Mucosa of rectum (tissue), 2 donors: ENCODE measurements around the gene NDUFB10.
A peak's percentile ranks its signal among the peaks of the same experiment; 100 is the strongest.

Source experiments
- H3K27ac ChIP-seq, 2 donors: one replicate each; pipeline ENCODE4 v1.7.0; 2013; ENCODE audit warnings: inconsistent platforms in 2 of 2, low read depth in 2 of 2, low read length in 2 of 2
- H3K27me3 ChIP-seq, 2 donors: one replicate each; pipeline ENCODE4 v1.7.0; 2013; ENCODE audit warnings: low read length in 2 of 2; ENCODE audit not compliant: control insufficient read depth in 2 of 2, insufficient read depth in 2 of 2
- H3K36me3 ChIP-seq, 2 donors: one replicate each; pipeline ENCODE4 v1.7.0; 2013; ENCODE audit warnings: low read length in 2 of 2; ENCODE audit not compliant: control insufficient read depth in 2 of 2, insufficient read depth in 2 of 2
- H3K4me1 ChIP-seq, 2 donors: one replicate each; pipeline ENCODE4 v1.7.0; 2013; ENCODE audit warnings: low read length in 2 of 2, mild to moderate bottlenecking in 1 of 2; ENCODE audit not compliant: control insufficient read depth in 2 of 2, insufficient read depth in 2 of 2
- H3K4me3 ChIP-seq, 2 donors: one replicate each; pipeline ENCODE4 v1.7.0; 2013; ENCODE audit warnings: low read length in 2 of 2
- H3K9ac ChIP-seq, 2 donors: one replicate each; pipeline ENCODE4 v1.7.0; 2013; ENCODE audit warnings: low read length in 2 of 2, low read depth in 1 of 2, mild to moderate bottlenecking in 1 of 2
- H3K9me3 ChIP-seq, 2 donors: one replicate each; pipeline ENCODE4 v1.7.0; 2013; ENCODE audit warnings: low read length in 2 of 2; ENCODE audit not compliant: control insufficient read depth in 2 of 2
- donor health status: healthy.
- donor health status: Normal muscosa, but diverticular disease.

Gene NDUFB10

DNA sequence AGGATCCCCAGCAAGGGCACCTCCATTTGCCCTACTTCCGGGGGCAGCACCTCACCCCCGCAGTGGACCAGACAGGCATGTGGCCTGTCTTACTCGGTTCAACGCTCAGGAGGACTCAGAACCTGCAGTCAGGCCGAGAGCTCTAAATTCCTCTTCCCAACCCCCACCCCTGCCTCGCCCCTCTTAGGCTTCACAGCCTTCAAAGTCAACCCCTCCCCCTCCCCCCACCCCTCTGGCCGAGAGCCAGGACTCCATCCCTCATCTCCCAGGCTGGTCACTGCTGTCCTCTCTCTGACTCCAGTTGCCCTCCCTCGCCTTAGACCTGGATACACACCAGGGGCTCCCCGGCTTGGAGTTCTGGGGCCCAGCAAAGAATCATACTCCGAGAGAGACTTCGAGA is 33.1 kb upstream of the NDUFB10 start:
- Histone ChIP-seq H3K4me3 (no peak overlapping the region), H3K9ac (no peak overlapping the region), H3K27me3 (no peaks in the 10 kb centered on the region), H3K4me1 (peaks cover 6 to 13% of the 10 kb centered on the region in 2 donors), H3K9me3 (no peaks in the 10 kb centered on the region), H3K36me3 (no peaks in the 10 kb centered on the region), H3K27ac (no peak overlapping the region)

- H3K4me1 ChIP-seq: peaks cover 2 to 5% of the 10 kb centered on the region in 2 donors
- H3K36me3 ChIP-seq: no peaks in the 10 kb centered on the region
- peak overlapping the region; percentile 44 to 48 for H3K9ac ChIP-seq
- peak overlapping the region; percentile 61 to 62 for H3K4me3 ChIP-seq
- no peaks in the 10 kb centered on the region for H3K27me3 ChIP-seq
- H3K27ac ChIP-seq: peak overlapping the region; percentile 50 to 67
- no peaks in the 10 kb centered on the region for H3K9me3 ChIP-seq
Observed at GRCh38 chr16:1929105-1929504, 30.2 kb upstream of the NDUFB10 start.

DNA sequence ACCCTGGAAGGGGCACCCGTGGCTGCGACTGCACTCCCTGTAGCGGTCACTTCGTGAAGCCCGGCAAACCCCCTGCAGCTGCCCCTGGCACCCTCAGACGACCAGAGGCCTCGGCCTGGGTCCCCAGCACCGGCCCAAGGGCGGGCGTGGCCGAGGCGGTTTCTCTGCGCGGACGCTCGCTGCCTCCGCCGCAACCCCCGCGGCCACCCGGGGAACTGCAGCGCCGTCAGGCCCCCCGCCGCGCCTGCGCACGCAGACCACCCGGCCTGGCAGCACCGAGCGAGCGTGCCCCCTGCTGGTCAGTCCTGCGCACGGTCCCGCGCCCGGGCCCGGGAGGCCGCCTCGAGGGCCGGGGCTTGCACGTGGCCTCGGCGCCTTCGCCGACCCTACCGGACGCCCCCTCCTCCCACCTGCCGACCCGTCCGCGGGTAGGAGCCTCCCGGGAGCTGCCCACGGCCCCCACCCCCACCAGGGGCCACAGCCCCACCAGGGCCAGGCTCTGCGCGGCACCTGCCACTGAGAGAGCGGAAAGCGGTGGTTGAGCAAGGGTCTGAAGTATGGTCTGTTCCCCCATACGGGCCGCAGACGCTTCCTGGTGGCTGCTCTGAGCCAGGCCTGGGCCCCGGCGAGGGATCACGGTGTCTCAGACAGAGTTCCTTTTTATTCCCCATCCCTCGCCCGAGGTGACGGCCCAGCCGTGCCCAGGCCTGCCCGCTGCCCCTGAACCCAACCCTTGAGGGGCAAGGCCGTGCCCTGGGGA is 29.6 kb upstream of the NDUFB10 start:
- Histone ChIP-seq H3K9me3 (no peaks in the 10 kb centered on the region), H3K36me3 (no peaks in the 10 kb centered on the region), H3K27me3 (no peaks in the 10 kb centered on the region), H3K4me1 (peaks cover 2 to 4% of the 10 kb centered on the region in 2 donors), H3K27ac (peak overlapping the region; percentile 50 to 67), H3K4me3 (peak overlapping the region; percentile 61 to 62), H3K9ac (peak overlapping the region in 1 of 2 donors; percentile 48)

- H3K4me1 ChIP-seq: peaks cover 2 to 4% of the 10 kb centered on the region in 2 donors
- H3K9me3 ChIP-seq: no peaks in the 10 kb centered on the region
- H3K36me3 ChIP-seq: no peaks in the 10 kb centered on the region
- H3K27ac ChIP-seq: no peak overlapping the region
- H3K27me3 ChIP-seq: no peaks in the 10 kb centered on the region
- H3K4me3 ChIP-seq: no peak overlapping the region
- no peak overlapping the region for H3K9ac ChIP-seq
Observed at GRCh38 chr16:1930338-1930720, 29.0 kb upstream of the NDUFB10 start.

- no peak overlapping the region for H3K9ac ChIP-seq
- H3K4me1 ChIP-seq: peaks cover 2 to 4% of the 10 kb centered on the region in 2 donors
- H3K27me3 ChIP-seq: no peaks in the 10 kb centered on the region
- H3K4me3 ChIP-seq: no peak overlapping the region
- H3K36me3 ChIP-seq: peaks cover 0 to 6% of the 10 kb centered on the region in 2 donors
- H3K27ac ChIP-seq: no peak overlapping the region
- H3K9me3 ChIP-seq: no peaks in the 10 kb centered on the region
Observed at GRCh38 chr16:1932050-1933028, 27.0 kb upstream of the NDUFB10 start.

- no peak overlapping the region for H3K27ac ChIP-seq
- no peaks in the 10 kb centered on the region for H3K9me3 ChIP-seq
- H3K27me3 ChIP-seq: no peaks in the 10 kb centered on the region
- H3K4me1 ChIP-seq: peaks cover 2 to 4% of the 10 kb centered on the region in 2 donors
- peaks cover 2 to 8% of the 10 kb centered on the region in 2 donors for H3K36me3 ChIP-seq
- no peak overlapping the region for H3K9ac ChIP-seq
- no peak overlapping the region for H3K4me3 ChIP-seq
Observed at GRCh38 chr16:1933097-1933661, 26.2 kb upstream of the NDUFB10 start.

DNA sequence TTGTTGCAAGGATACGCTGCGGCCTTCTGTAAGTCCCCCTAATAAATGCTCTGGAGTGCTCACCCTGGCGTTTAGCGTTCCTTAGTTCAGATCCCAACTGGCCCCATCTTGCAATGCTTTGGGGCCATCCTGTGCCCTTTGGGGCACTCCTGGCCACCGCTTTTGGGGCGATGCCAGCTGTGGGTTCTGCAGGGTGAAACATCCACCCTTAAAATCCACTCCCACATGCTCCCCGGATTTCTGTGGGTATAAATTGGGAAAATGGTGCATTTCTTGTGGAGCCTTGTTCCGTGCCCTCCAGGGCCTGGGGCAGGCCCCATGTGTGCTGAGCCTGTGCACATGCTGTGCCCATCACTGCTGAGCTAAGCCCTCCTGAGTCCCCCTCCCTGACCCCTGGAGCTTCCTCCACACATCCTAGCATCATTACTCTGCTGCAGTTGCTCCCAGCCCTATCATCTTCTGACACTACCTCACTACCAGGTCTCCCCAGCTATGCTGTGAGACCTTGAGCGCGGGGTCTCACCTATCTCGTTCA is 22.3 kb upstream of the NDUFB10 start:
- Histone ChIP-seq H3K9ac (no peak overlapping the region), H3K27me3 (no peaks in the 10 kb centered on the region), H3K9me3 (no peaks in the 10 kb centered on the region), H3K4me3 (no peak overlapping the region), H3K4me1 (peaks cover 19 to 27% of the 10 kb centered on the region in 2 donors), H3K27ac (no peak overlapping the region), H3K36me3 (peaks cover 10 to 24% of the 10 kb centered on the region in 2 donors)

DNA sequence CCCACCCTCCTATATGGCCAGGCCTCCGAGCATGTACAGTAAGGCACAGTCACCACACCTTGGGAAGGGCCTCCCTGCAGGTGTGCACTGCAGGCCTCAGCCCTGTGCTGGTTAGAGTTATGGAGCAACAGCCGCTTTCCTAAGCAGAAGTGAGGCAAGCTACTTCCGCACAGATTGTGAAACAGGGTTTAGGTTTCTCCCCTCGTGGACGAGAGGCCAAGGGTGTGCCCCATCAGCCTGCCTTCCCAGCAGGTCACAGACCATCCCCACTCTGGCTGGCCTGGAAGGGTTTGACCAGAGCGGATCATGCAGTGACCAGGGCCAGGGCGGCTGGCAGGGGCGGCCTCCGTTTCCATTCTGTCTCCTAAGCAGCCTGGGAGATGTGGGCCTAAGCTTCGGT is 21.0 kb upstream of the NDUFB10 start:
- no peak overlapping the region for H3K9ac ChIP-seq
- peaks cover 28 to 31% of the 10 kb centered on the region in 2 donors for H3K4me1 ChIP-seq
- no peaks in the 10 kb centered on the region for H3K27me3 ChIP-seq
- H3K27ac ChIP-seq: peak overlapping the region in 1 of 2 donors; percentile 9
- H3K9me3 ChIP-seq: no peaks in the 10 kb centered on the region
- H3K4me3 ChIP-seq: no peak overlapping the region
- H3K36me3 ChIP-seq: peaks cover 10 to 24% of the 10 kb centered on the region in 2 donors

- no peaks in the 10 kb centered on the region for H3K9me3 ChIP-seq
- no peak overlapping the region for H3K4me3 ChIP-seq
- H3K4me1 ChIP-seq: peaks cover 28 to 35% of the 10 kb centered on the region in 2 donors
- H3K9ac ChIP-seq: no peak overlapping the region
- no peaks in the 10 kb centered on the region for H3K27me3 ChIP-seq
- H3K36me3 ChIP-seq: peaks cover 10 to 24% of the 10 kb centered on the region in 2 donors
- H3K27ac ChIP-seq: peak overlapping the region in 1 of 2 donors; percentile 9
Observed at GRCh38 chr16:1938910-1939309, 20.4 kb upstream of the NDUFB10 start.
